Adrenal gland (tissue), 12 donors: Measurements from ENCODE around the gene LRIG1. TPM values are rescaled to one million over a fixed set of nuclear protein-coding genes. Genes with fewer than 3 reads are reported as not detected.

ENCODE experiments used
- DNase-seq, 7 donors: peaks; one replicate each; pipeline ENCODE4 v3.0.0-alpha.2; 2019 to 2020
- H3K27ac ChIP-seq, 5 donors: fragments of 200-600 bp; sonication (generic) in 4 of 5; 1 replicate in 3 of 5; 2 replicates in 2 of 5; pipeline versions ENCODE4 v1.5.1 to v1.8.0; 2016 to 2020; ENCODE audit warnings: mild to moderate bottlenecking in 1 of 5
- H3K27me3 ChIP-seq: fragments of 200-600 bp; 2 replicates; pipeline ENCODE4 v1.8.0; 2021
- H3K36me3 ChIP-seq, 2 donors: fragments of 200-600 bp; replicated peaks in 1 of 2; 1 replicate in 1 of 2; 2 replicates in 1 of 2; pipeline versions ENCODE4 v1.5.1 to v1.8.0; 2018 to 2022
- H3K4me1 ChIP-seq, 2 donors: fragments of 200-600 bp; replicated peaks in 1 of 2; 1 replicate in 1 of 2; 2 replicates in 1 of 2; pipeline versions ENCODE4 v1.5.1 to v1.8.0; 2018 to 2021
- H3K4me3 ChIP-seq, 4 donors: fragments of 200-600 bp; sonication (generic) in 3 of 4; one replicate each; pipeline ENCODE4 v1.5.1; 2016 to 2018
- H3K9me3 ChIP-seq, 3 donors: fragments of 200-600 bp; sonication (generic) in 1 of 3; replicated peaks in 1 of 3; 1 replicate in 2 of 3; 2 replicates in 1 of 3; pipeline versions ENCODE4 v1.5.1 to v1.8.0; 2016 to 2021
- POLR2A ChIP-seq, 2 donors: fragments of 450-650 bp; IDR thresholded peaks; one replicate each; pipeline ENCODE4 v1.6.1; 2017; ENCODE audit warnings: antibody characterized with exemption in 2 of 2, mild to moderate bottlenecking in 2 of 2, moderate library complexity in 1 of 2
- WGBS, 4 donors: extraction: QIAGEN DNeasy Blood & Tissue Kit in 2 of 4; methylation state at CpG; one replicate each; pipeline versions ENCODE4 v1.1.5 to v1.1.7; 2013 to 2017; 5-methylcytosine and 5-hydroxymethylcytosine counted together
- intact Hi-C, 2 donors: fragments of 100-400 bp; cut with DNase I; formaldehyde crosslinking; loops; one replicate each; pipeline versions ENCODE4 v1.14.1 to v1.15.0; 2022 to 2023
- polyA plus RNA-seq, 3 donors: library from polyadenylated mRNA; stranded (reverse); fragments of 200-250 nt in 2 of 3; fragments of 350-450 nt in 1 of 3; fragmentation: Illumina TruSeq in 1 of 3; extraction: RNeasy Lipid Tissue Mini Kit (QIAGEN cat#74804) in 1 of 3; gene quantifications; one replicate each; pipeline ENCODE4 v1.2.3, GENCODE V29; 2013 to 2014
- total RNA-seq, 9 donors: library from RNA; depleted of rRNA in 4 of 9; stranded (reverse); fragments of >200 nt in 4 of 9; fragments of 120-200 nt in 1 of 9; fragmentation: NEBNext Ultra II Directional in 1 of 9; extraction: Animal tissue kit (Norgen Biotek cat#: 25700) in 1 of 9; gene quantifications; one replicate each; pipeline versions ENCODE4 v1.1.0 to v1.2.4, GENCODE V29; 2013 to 2023
- TF ChIP-seq, protein P1 (sequence below), 6 experiments: fragments of 450-650 bp in 4 of 6; fragments of 200-600 bp in 2 of 6; sonication (generic) in 1 of 6; IDR thresholded peaks; 1 replicate in 5 of 6; 2 replicates in 1 of 6; pipeline versions ENCODE4 v1.5.1 to v1.8.0; 2016 to 2021; ENCODE audit warnings: antibody characterized with exemption in 6 of 6, mild to moderate bottlenecking in 2 of 6, moderate library complexity in 1 of 6
- donor health status: healthy with polysubstance abuse.
- donor health status: Bipolar disorder and iron deficiency.
- donor health status: DM: yes; HTN: yes; CAD: no.
- donor health status: DM: no; HTN: no; CAD: no.
- donor health status: DM: no; HTN: no; CAD: no.
- donor health status: DM: yes; HTN: yes; CAD: no.

The LRIG1 gene
- total and polyA plus RNA-seq, 12 donors = 1.5 to 13.3 (median 4.7) TPM

DNA sequence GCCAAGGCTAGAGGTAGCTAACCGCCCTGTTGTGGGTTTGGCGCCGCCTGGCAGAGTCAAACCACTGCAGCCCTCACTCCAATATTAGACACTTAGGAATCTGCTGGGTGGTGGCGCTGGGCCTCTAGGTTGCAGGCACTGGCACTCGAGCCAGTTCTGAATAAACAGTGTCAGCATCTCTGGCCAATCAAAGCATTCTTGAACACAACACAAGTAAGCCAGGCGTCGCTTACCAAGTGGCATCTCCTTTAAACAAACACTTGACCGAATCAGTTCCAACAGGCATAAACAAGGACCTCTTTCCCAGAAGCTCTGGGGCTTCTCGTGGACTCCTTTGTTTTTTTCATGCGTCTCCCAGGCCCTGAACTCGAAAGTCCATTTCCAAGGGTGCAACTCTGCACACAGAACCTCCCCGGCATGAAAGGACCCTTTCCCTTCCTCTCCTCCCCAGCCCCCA lies 82.3 kb downstream of the LRIG1 start:
- intact Hi-C loops = loop anchor here in 1 of 2 donors (10.0 kb wide), 1 partner anchor 396 kb away; no protein-coding TSS in a partner anchor
- Histone ChIP-seq H3K36me3 (no peaks in the 10 kb centered on the region), H3K27me3 (no peaks in the 10 kb centered on the region), H3K4me1 (no peaks in the 10 kb centered on the region), H3K9me3 (no peaks in the 10 kb centered on the region), H3K4me3 (no peak overlapping the region), H3K27ac (no peak overlapping the region)
- DNase-seq = no peak
- TF ChIP-seq, protein P1, sequence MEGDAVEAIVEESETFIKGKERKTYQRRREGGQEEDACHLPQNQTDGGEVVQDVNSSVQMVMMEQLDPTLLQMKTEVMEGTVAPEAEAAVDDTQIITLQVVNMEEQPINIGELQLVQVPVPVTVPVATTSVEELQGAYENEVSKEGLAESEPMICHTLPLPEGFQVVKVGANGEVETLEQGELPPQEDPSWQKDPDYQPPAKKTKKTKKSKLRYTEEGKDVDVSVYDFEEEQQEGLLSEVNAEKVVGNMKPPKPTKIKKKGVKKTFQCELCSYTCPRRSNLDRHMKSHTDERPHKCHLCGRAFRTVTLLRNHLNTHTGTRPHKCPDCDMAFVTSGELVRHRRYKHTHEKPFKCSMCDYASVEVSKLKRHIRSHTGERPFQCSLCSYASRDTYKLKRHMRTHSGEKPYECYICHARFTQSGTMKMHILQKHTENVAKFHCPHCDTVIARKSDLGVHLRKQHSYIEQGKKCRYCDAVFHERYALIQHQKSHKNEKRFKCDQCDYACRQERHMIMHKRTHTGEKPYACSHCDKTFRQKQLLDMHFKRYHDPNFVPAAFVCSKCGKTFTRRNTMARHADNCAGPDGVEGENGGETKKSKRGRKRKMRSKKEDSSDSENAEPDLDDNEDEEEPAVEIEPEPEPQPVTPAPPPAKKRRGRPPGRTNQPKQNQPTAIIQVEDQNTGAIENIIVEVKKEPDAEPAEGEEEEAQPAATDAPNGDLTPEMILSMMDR (IDR thresholded peaks at IDR 0.05) = no peak
- TF ChIP-seq POLR2A (IDR thresholded peaks at IDR 0.05) = no peak
- WGBS, 4 donors = 84 to 90% (median 88%) methylated on average over 12 of the region's 12 CpGs

DNA sequence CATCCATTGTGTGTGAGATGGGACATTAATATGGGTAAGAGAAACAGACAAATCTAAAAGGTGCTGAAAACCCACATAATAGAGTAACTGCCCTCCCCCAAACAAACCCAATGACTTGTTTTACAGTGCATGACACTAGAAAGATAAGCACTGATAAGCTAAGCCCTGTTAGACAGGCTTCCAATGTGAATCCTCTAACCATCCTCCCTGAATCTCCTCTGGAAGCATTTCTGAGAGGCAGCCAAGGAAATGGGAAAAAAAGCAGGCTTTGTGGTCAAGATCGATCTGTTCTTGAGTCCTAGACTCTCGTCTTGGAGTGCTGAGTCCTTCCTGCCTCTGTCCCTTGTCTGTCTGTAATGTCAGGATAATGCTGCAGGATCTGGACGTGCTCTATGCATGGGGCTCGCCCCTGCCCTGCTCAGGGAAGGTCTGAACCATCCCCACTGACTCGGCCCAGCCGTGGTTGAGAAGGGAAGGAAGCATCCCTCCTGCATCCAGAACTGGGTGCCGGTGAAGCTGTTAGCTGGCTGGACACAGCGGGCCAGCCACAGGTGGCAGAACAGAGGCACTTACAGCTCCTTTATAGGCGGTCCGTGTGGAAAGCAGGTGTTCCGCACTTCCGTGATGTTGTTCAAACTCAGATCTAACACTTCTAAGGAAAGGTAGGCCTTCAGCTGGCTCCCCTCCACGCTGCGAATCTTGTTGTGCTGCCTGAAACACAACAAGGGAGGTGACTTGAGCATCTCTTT lies 84.1 kb downstream of the LRIG1 start:
- Histone ChIP-seq H3K4me1 (no peaks in the 10 kb centered on the region), H3K9me3 (no peaks in the 10 kb centered on the region), H3K27ac (no peak overlapping the region), H3K36me3 (no peaks in the 10 kb centered on the region), H3K4me3 (no peak overlapping the region), H3K27me3 (no peaks in the 10 kb centered on the region)
- intact Hi-C loops = loop anchor here in 1 of 2 donors (10.0 kb wide), 1 partner anchor 398 kb away; no protein-coding TSS in a partner anchor
- 79 to 85% (median 83%) methylated on average over 11 to 14 of the region's 14 CpGs for WGBS, 4 donors
- TF ChIP-seq, protein P1 (IDR thresholded peaks at IDR 0.05) = no peak
- no peak for TF ChIP-seq POLR2A (IDR thresholded peaks at IDR 0.05)
- DNase-seq = no peak

DNA sequence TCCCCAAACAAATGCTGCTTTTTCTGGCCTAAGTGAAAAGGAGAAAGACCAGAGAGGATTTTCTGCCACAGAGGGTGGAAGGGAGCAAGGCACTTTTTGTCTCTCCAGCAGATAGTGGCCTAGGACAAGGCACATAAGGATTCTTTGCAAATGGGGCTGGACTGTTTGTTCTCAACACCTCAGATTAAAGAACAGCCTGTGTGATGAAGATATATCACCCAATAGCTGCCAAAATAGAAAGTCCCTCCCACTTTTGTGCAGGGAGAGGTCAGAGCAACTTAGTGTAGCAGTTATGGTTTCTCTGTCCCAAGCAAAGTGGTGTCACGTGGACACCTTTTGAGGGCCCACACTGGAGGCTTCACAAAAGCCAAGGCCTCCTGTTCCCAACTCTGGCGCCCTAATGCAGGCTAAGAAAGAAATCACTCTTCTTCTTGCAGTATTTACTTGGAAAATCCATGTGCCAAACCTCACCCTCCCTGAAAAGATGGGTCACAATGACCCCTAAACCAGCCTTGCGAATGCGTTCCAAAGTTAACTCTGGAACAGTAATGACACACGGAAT lies 84.9 kb downstream of the LRIG1 start:
- no peak for TF ChIP-seq POLR2A (IDR thresholded peaks at IDR 0.05)
- TF ChIP-seq, protein P1 (IDR thresholded peaks at IDR 0.05) = no peak
- Histone ChIP-seq H3K4me1 (no peaks in the 10 kb centered on the region), H3K27me3 (no peaks in the 10 kb centered on the region), H3K36me3 (no peaks in the 10 kb centered on the region), H3K27ac (no peak overlapping the region), H3K4me3 (no peak overlapping the region), H3K9me3 (no peaks in the 10 kb centered on the region)
- no peak for DNase-seq
- intact Hi-C loops = loop anchor here in 1 of 2 donors (10.0 kb wide), 1 partner anchor 399 kb away; no protein-coding TSS in a partner anchor
- 68 to 73% (median 71%) methylated on average over 5 of the region's 5 CpGs for WGBS, 4 donors

DNA sequence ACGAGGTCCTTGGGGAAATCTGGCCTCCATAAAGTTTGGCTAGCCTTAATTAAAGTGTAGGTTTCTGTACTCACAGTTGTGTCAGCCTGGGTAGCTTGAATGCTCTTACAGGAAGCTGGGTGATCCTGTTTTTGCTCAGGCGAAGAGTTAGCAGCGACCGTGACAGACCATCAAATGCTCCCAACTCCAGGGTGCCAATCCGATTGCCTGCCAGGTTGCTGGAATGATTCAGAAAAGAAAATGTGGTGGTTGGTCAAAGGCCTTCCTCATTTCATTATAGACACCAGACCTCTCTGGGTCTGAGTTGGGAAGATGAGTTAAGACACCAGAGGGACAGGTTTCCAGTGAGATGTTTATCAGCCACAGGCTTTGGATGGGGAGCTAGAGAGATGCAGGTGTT lies 86.0 kb downstream of the LRIG1 start:
- no peaks in the 10 kb centered on the region for H3K27me3 ChIP-seq
- H3K27ac ChIP-seq = no peak overlapping the region
- H3K4me3 ChIP-seq = no peak overlapping the region
- DNase-seq = no peak
- intact Hi-C loops = loop anchor here in 1 of 2 donors (10.0 kb wide), 1 partner anchor 400 kb away; no protein-coding TSS in a partner anchor
- no peaks in the 10 kb centered on the region for H3K9me3 ChIP-seq
- H3K4me1 ChIP-seq = no peaks in the 10 kb centered on the region
- TF ChIP-seq, protein P1 (IDR thresholded peaks at IDR 0.05) = no peak
- TF ChIP-seq POLR2A (IDR thresholded peaks at IDR 0.05) = no peak
- H3K36me3 ChIP-seq = no peaks in the 10 kb centered on the region
- 93 to 97% (median 94%) methylated on average over 5 of the region's 5 CpGs for WGBS, 4 donors
